ENCODE results near the gene CPEB4. TPM values are rescaled to one million over a fixed set of nuclear protein-coding genes. Genes with fewer than 3 reads are reported as not detected.

Gene CPEB4
- total and polyA plus RNA-seq, 2 experiments from 2014 or later: 5.9 to 10.2 TPM

GRCh38 chr5:173963867-173964441 is 75.8 kb downstream of the CPEB4 start:
- H3K27ac Mint-ChIP-seq: peak overlapping the region; percentile 98

More at GRCh38 chr5:173963867-173964441, 75.8 kb downstream of the CPEB4 start:
- Histone ChIP-seq H3K27me3 (ENCODE audit: insufficient read depth) (no peaks in the 10 kb centered on the region), H3K36me3 (ENCODE audit: insufficient read depth) (no peaks in the 10 kb centered on the region), H3F3A (replicated peaks; ENCODE audit: low read depth) (0 out of 2 replicates have a peak, but pooled peaks cover 2% of the 10 kb centered on the region), H4K20me1 (replicated peaks; ENCODE audit: insufficient read depth) (no peaks in the 10 kb centered on the region), H3K9me2 (ENCODE audit: insufficient read depth) (no peaks in the 10 kb centered on the region), H2AFZ (no peak overlapping the region), H3K27ac (ENCODE audit: low read depth) (peak overlapping the region; percentile 98), H3K4me2 (peak overlapping the region; percentile 65), H3K4me1 (ENCODE audit: insufficient read depth) (peaks cover 43% of the 10 kb centered on the region), H3K4me3 (peak overlapping the region; percentile 39), H3K79me2 (replicated peaks; ENCODE audit: insufficient read depth) (no peaks in the 10 kb centered on the region)
- peak; percentile 58 for TF ChIP-seq ETS1 (IDR thresholded peaks at IDR 0.05)
- TF ChIP-seq CREB1 (CRISPR knock-in tag; IDR thresholded peaks at IDR 0.05; ENCODE audit: low read depth): peak; percentile 77
- no peak for TF ChIP-seq EZH2phosphoT487 (IDR thresholded peaks at IDR 0.05; ENCODE audit: unreplicated experiment)
- no peak for TF ChIP-seq ZNF331 (CRISPR knock-in tag; IDR thresholded peaks at IDR 0.05; ENCODE audit: low read depth)
- TF ChIP-seq EZH2 (IDR thresholded peaks at IDR 0.05; ENCODE audit: low read depth, unreplicated experiment): no peak
- no peak for TF ChIP-seq CTCF (conservative IDR thresholded peaks at IDR 0.05; ENCODE audit: low read depth in 2 of 2)
- TF ChIP-seq REST (IDR thresholded peaks at IDR 0.05; ENCODE audit: unreplicated experiment): no peak
- no peak for TF ChIP-seq STAT1 (IDR thresholded peaks at IDR 0.05; ENCODE audit: unreplicated experiment)
- peak; percentile 71 for TF ChIP-seq POLR2AphosphoS5 (IDR thresholded peaks at IDR 0.05; ENCODE audit: low read depth)
- Mint-ChIP-seq H3K27me3 (ENCODE audit: insufficient read depth, low read depth, poor library complexity) (peaks cover 9% of the 10 kb centered on the region), H3K9me3 (peaks cover 7% of the 10 kb centered on the region; the same call in 1 of the 3 replicates), H3K4me3 (peak overlapping the region; percentile 52), H3K36me3 (ENCODE audit: low read depth) (peaks cover 7% of the 10 kb centered on the region), H3K4me1 (peaks cover 52% of the 10 kb centered on the region)
- DNase-seq (ENCODE audit: low spot score) (peak; percentile 92), ATAC-seq (peak; percentile 82)
